ENCODE results near the gene TSPYL1. TPM values are rescaled to one million over a fixed set of nuclear protein-coding genes. Genes with fewer than 3 reads are reported as not detected.

TSPYL1 gene
- total RNA-seq, 1 donor from 2014 or later = 67.1 TPM

Other genes with a start within 250 kb of the TSPYL1 start
- 8.9 and 10.1 TPM in 2 replicates for gene FRK, start 219.0 kb downstream of the TSPYL1 start, total RNA-seq
- gene NT5DC1, start 179.1 kb downstream of the TSPYL1 start, total RNA-seq = 13.1 and 13.2 TPM in 2 replicates
- 1.9 and 2.8 TPM in 2 replicates for gene COL10A1, start 153.8 kb downstream of the TSPYL1 start, total RNA-seq
- 30.4 and 34.9 TPM in 2 replicates for gene TSPYL4, start 25.9 kb downstream of the TSPYL1 start, total RNA-seq
- gene DSE, start 91.0 kb upstream of the TSPYL1 start, total RNA-seq = 31.6 and 32.5 TPM in 2 replicates
- 0.31 TPM in 1 of 2 replicates, not detected in the other for gene CALHM6, start 181.4 kb upstream of the TSPYL1 start, total RNA-seq
- gene CALHM5, start 231.7 kb upstream of the TSPYL1 start, total RNA-seq = 5.0 and 5.4 TPM in 2 replicates